Neuronal stem cell (in vitro differentiated cells): ENCODE results near the gene RSRP1.

Experiments
- DNase-seq: peaks from one replicate; pipeline ENCODE4 v3.0.0-alpha.2; 2013; ENCODE audit warnings: low spot score
- H2AFZ ChIP-seq: one replicate; pipeline ENCODE4 v1.6.1; 2013; ENCODE audit warnings: mild to moderate bottlenecking, low read length, inconsistent platforms
- H2AK5ac ChIP-seq: 2 replicates; pipeline ENCODE4 v1.6.1; 2013; ENCODE audit warnings: low read depth, mild to moderate bottlenecking, inconsistent platforms, low read length, moderate library complexity, mixed read lengths
- H2BK120ac ChIP-seq: 2 replicates; pipeline ENCODE4 v1.6.1; 2013; ENCODE audit warnings: low read depth, mild to moderate bottlenecking, inconsistent platforms, low read length, moderate library complexity, mixed read lengths
- H2BK12ac ChIP-seq: one replicate; pipeline ENCODE4 v1.6.1; 2013; ENCODE audit warnings: low read length, inconsistent platforms
- H2BK15ac ChIP-seq: 2 replicates; pipeline ENCODE4 v1.6.1; 2013; ENCODE audit warnings: mild to moderate bottlenecking, low read length, inconsistent platforms, mixed read lengths
- H2BK5ac ChIP-seq: one replicate; pipeline ENCODE4 v1.6.1; 2013; ENCODE audit warnings: inconsistent platforms, mild to moderate bottlenecking, low read length, moderate library complexity
- H3K14ac ChIP-seq: one replicate; pipeline ENCODE4 v1.6.1; 2013; ENCODE audit warnings: low read length, inconsistent platforms
- H3K18ac ChIP-seq: 2 replicates; pipeline ENCODE4 v1.6.1; 2013; ENCODE audit warnings: low read length, inconsistent platforms
- H3K23ac ChIP-seq: 2 replicates; pipeline ENCODE4 v1.6.1; 2013; ENCODE audit warnings: low read depth, mild to moderate bottlenecking, mixed read lengths, low read length, inconsistent platforms; ENCODE audit not compliant: poor library complexity
- H3K27ac ChIP-seq: replicated peaks from 3 replicates; pipeline ENCODE4 v1.5.1; 2013; ENCODE audit warnings: low read length, inconsistent platforms
- H3K27me3 ChIP-seq, 3 experiments: 2 replicates each; pipeline ENCODE4 v1.6.1; 2013; ENCODE audit warnings: low read length in 3 of 3, mild to moderate bottlenecking in 2 of 3, inconsistent platforms in 1 of 3, low read depth in 1 of 3, mixed read lengths in 1 of 3, moderate library complexity in 1 of 3; ENCODE audit not compliant: control insufficient read depth in 3 of 3, insufficient read depth in 3 of 3
- H3K36me3 ChIP-seq, 2 donors: replicated peaks in 1 of 2; 2 replicates each; pipeline ENCODE4 v1.6.1; 2013; ENCODE audit warnings: low read length in 2 of 2; ENCODE audit not compliant: control insufficient read depth in 2 of 2, insufficient read depth in 2 of 2
- H3K4ac ChIP-seq: 2 replicates; pipeline ENCODE4 v1.6.1; 2013; ENCODE audit warnings: inconsistent platforms, mild to moderate bottlenecking, low read length, moderate library complexity
- H3K4me1 ChIP-seq, 2 donors: 1 replicate in 1 of 2; 2 replicates in 1 of 2; pipeline ENCODE4 v1.6.1; 2013; ENCODE audit warnings: low read length in 2 of 2, low read depth in 1 of 2; ENCODE audit not compliant: control insufficient read depth in 2 of 2, insufficient read depth in 1 of 2
- H3K4me2 ChIP-seq: one replicate; pipeline ENCODE4 v1.6.1; 2013; ENCODE audit warnings: mild to moderate bottlenecking, low read length, inconsistent platforms; ENCODE audit not compliant: insufficient read depth, poor library complexity, severe bottlenecking
- H3K4me3 ChIP-seq, 2 donors: 2 replicates each; pipeline ENCODE4 v1.5.1; 2013; ENCODE audit warnings: low read length in 2 of 2, mild to moderate bottlenecking in 2 of 2, inconsistent platforms in 1 of 2, moderate library complexity in 1 of 2
- H3K79me1 ChIP-seq: one replicate; pipeline ENCODE4 v1.6.1; 2013; ENCODE audit warnings: low read depth, mild to moderate bottlenecking, inconsistent platforms, low read length, moderate library complexity
- H3K9ac ChIP-seq: one replicate; pipeline ENCODE4 v1.6.1; 2013; ENCODE audit warnings: mild to moderate bottlenecking, low read depth, low read length, inconsistent platforms; ENCODE audit not compliant: poor library complexity
- H3K9me3 ChIP-seq, 2 donors: replicated peaks in 1 of 2; 2 replicates each; pipeline versions ENCODE3 to v1.6.1; 2013; ENCODE audit warnings: low read length in 2 of 2, mild to moderate bottlenecking in 2 of 2, inconsistent platforms in 1 of 2, low read depth in 1 of 2, mixed read lengths in 1 of 2, moderate library complexity in 1 of 2; ENCODE audit not compliant: control insufficient read depth in 2 of 2, insufficient read depth in 1 of 2
- H4K8ac ChIP-seq: one replicate; pipeline ENCODE4 v1.6.1; 2013; ENCODE audit warnings: low read depth, mild to moderate bottlenecking, inconsistent platforms, low read length, moderate library complexity
- H4K91ac ChIP-seq: one replicate; pipeline ENCODE4 v1.6.1; 2013; ENCODE audit warnings: low read length, low read depth, mild to moderate bottlenecking, inconsistent platforms; ENCODE audit not compliant: poor library complexity
- WGBS, 2 donors: extraction: QIAGEN DNeasy Blood & Tissue Kit; methylation state at CpG; one replicate each; pipeline ENCODE4 v1.1.7; 2013; ENCODE audit warnings: missing lambda C conversion rate in 2 of 2, mixed read lengths in 1 of 2; ENCODE audit not compliant: insufficient read length in 2 of 2, insufficient replicate concordance in 1 of 2; ENCODE audit errors: extremely low coverage in 2 of 2; 5-methylcytosine and 5-hydroxymethylcytosine counted together

RSRP1 gene

GRCh38 chr1:25220666-25221065, 26.6 kb downstream of the RSRP1 start:
- Histone ChIP-seq H3K9me3 (no peaks in the 10 kb centered on the region), H3K18ac (no peak overlapping the region), H3K4me2 (no peak overlapping the region)

GRCh38 chr1:25219661-25220251, 27.5 kb downstream of the RSRP1 start:
- Histone ChIP-seq H2BK12ac (no peak overlapping the region), H3K18ac (no peak overlapping the region), H3K79me1 (no peaks in the 10 kb centered on the region), H3K4ac (no peak overlapping the region), H3K23ac (no peak overlapping the region), H3K36me3 (peaks cover 10 to 50% of the 10 kb centered on the region in 2 donors), H2AFZ (no peak overlapping the region), H4K8ac (no peak overlapping the region), H3K9me3 (no peaks in the 10 kb centered on the region), H2BK120ac (no peak overlapping the region), H3K27ac (no peak overlapping the region), H3K4me1 (no peaks in the 10 kb centered on the region), H3K4me2 (no peak overlapping the region), H3K4me3 (no peak overlapping the region), H3K9ac (no peak overlapping the region), H2BK15ac (no peak overlapping the region), H2BK5ac (no peak overlapping the region), H2AK5ac (no peak overlapping the region), H3K14ac (no peak overlapping the region), H3K27me3 (no peaks in the 10 kb centered on the region), H4K91ac (no peak overlapping the region)
- DNase-seq, result no peak
- no CpG with 5 or more reads among the region's 9 CpGs for WGBS, 2 donors

More at GRCh38 chr1:25220666-25221065, 26.6 kb downstream of the RSRP1 start:
- Histone ChIP-seq H4K8ac (no peak overlapping the region), H3K4ac (no peak overlapping the region), H3K36me3 (peaks cover 10 to 53% of the 10 kb centered on the region in 2 donors), H3K9ac (no peak overlapping the region), H3K27ac (no peak overlapping the region), H3K23ac (no peak overlapping the region), H3K14ac (no peak overlapping the region), H3K4me1 (no peaks in the 10 kb centered on the region), H2AK5ac (no peak overlapping the region), H2AFZ (no peak overlapping the region), H3K79me1 (no peaks in the 10 kb centered on the region), H3K27me3 (no peaks in the 10 kb centered on the region), H2BK120ac (no peak overlapping the region), H4K91ac (no peak overlapping the region), H2BK5ac (no peak overlapping the region), H3K4me3 (no peak overlapping the region), H2BK15ac (no peak overlapping the region), H2BK12ac (no peak overlapping the region)
- WGBS, 2 donors, result no CpG with 5 or more reads among the region's 3 CpGs
- no peak for DNase-seq

GRCh38 chr1:25217598-25218232, 29.5 kb downstream of the RSRP1 start:
- DNase-seq, result no peak
- H3K4ac ChIP-seq, result no peak overlapping the region
- H3K14ac ChIP-seq, result no peak overlapping the region
- peaks cover 4 to 30% of the 10 kb centered on the region in 2 donors for H3K36me3 ChIP-seq
- no peak overlapping the region for H3K23ac ChIP-seq
- H3K4me1 ChIP-seq, result no peaks in the 10 kb centered on the region
- H4K91ac ChIP-seq, result no peak overlapping the region
- H3K18ac ChIP-seq, result no peak overlapping the region
- H3K9ac ChIP-seq, result no peak overlapping the region
- no peak overlapping the region for H4K8ac ChIP-seq
- no peaks in the 10 kb centered on the region for H3K9me3 ChIP-seq
- no peaks in the 10 kb centered on the region for H3K79me1 ChIP-seq
- H3K4me2 ChIP-seq, result no peak overlapping the region
- no peaks in the 10 kb centered on the region for H3K27me3 ChIP-seq
- no CpG with 5 or more reads among the region's 8 CpGs for WGBS, 2 donors
- no peak overlapping the region for H2BK12ac ChIP-seq
- H2AK5ac ChIP-seq, result no peak overlapping the region
- no peak overlapping the region for H2BK120ac ChIP-seq
- no peak overlapping the region for H3K27ac ChIP-seq
- no peak overlapping the region for H2BK15ac ChIP-seq
- no peak overlapping the region for H3K4me3 ChIP-seq
- no peak overlapping the region for H2BK5ac ChIP-seq
- no peak overlapping the region for H2AFZ ChIP-seq

- no peak overlapping the region for H2BK12ac ChIP-seq
- H3K9me3 ChIP-seq, result no peaks in the 10 kb centered on the region
- no peak overlapping the region for H3K4ac ChIP-seq
- H3K4me3 ChIP-seq, result no peak overlapping the region
- H2BK15ac ChIP-seq, result no peak overlapping the region
- H3K27me3 ChIP-seq, result no peaks in the 10 kb centered on the region
- H4K8ac ChIP-seq, result no peak overlapping the region
- no peak overlapping the region for H3K23ac ChIP-seq
- no peaks in the 10 kb centered on the region for H3K79me1 ChIP-seq
- DNase-seq, result no peak
- H3K9ac ChIP-seq, result no peak overlapping the region
- no peak overlapping the region for H2BK120ac ChIP-seq
- WGBS, 2 donors, result no CpG with 5 or more reads among the region's 3 CpGs
- no peak overlapping the region for H3K18ac ChIP-seq
- H3K14ac ChIP-seq, result no peak overlapping the region
- no peak overlapping the region for H3K27ac ChIP-seq
- no peaks in the 10 kb centered on the region for H3K4me1 ChIP-seq
- H2AFZ ChIP-seq, result no peak overlapping the region
- H3K36me3 ChIP-seq, result peaks cover 2 to 23% of the 10 kb centered on the region in 2 donors
- H4K91ac ChIP-seq, result no peak overlapping the region
- H2BK5ac ChIP-seq, result no peak overlapping the region
- H2AK5ac ChIP-seq, result no peak overlapping the region
- H3K4me2 ChIP-seq, result no peak overlapping the region
These were observed 30.2 kb downstream of the RSRP1 start for GRCh38 chr1:25217015-25217414.
